ENCODE measurements around the gene RGS3.

GRCh38 chr9:113638490-113638889, 175.0 kb downstream of the RGS3 start:
- TF ChIP-seq CTCF (IDR thresholded peaks at IDR 0.05 in 8 of 11, conservative IDR thresholded peaks at IDR 0.05 in 3 of 11) = no peak
- no peak for TF ChIP-seq POLR2A (IDR thresholded peaks at IDR 0.05)
